C4-2B (cell line): ENCODE results near the gene ZNF385B.

Experiments used
- H3K27ac ChIP-seq: fragments of 450-650 bp; 2 replicates; pipeline ENCODE4 v1.5.1; 2017
- CTCF ChIP-seq: fragments of 450-650 bp; conservative IDR thresholded peaks from 2 replicates; pipeline ENCODE4 v1.5.1; 2017; ENCODE audit warnings: mild to moderate bottlenecking
- ZFX ChIP-seq: fragments of 450-650 bp; IDR thresholded peaks from 2 replicates; pipeline ENCODE4 v1.6.1; 2017

Gene ZNF385B

GRCh38 chr2:179437430-179437829 is 424.0 kb downstream of the ZNF385B start:
- no peak overlapping the region for H3K27ac ChIP-seq
- TF ChIP-seq ZFX (no peak), CTCF (no peak)

GRCh38 chr2:179435566-179435965 is 425.8 kb downstream of the ZNF385B start:
- TF ChIP-seq ZFX (no peak), CTCF (no peak)

GRCh38 chr2:179435000-179435399 is 426.4 kb downstream of the ZNF385B start:
- H3K27ac ChIP-seq: no peak overlapping the region

More at GRCh38 chr2:179435566-179435965, 425.8 kb downstream of the ZNF385B start:
- no peak overlapping the region for H3K27ac ChIP-seq

GRCh38 chr2:179434357-179434756 is 427.1 kb downstream of the ZNF385B start:
- no peak for TF ChIP-seq ZFX
- no peak for TF ChIP-seq CTCF
- H3K27ac ChIP-seq: no peak overlapping the region

More at GRCh38 chr2:179435000-179435399, 426.4 kb downstream of the ZNF385B start:
- TF ChIP-seq CTCF: no peak

- H3K27ac ChIP-seq: no peak overlapping the region
- no peak for TF ChIP-seq CTCF
- TF ChIP-seq ZFX: no peak
Observed at GRCh38 chr2:179432751-179433150, 428.7 kb downstream of the ZNF385B start.

GRCh38 chr2:179429597-179429996 is 431.8 kb downstream of the ZNF385B start:
- TF ChIP-seq ZFX (no peak), CTCF (no peak)

GRCh38 chr2:179429060-179429471 is 432.3 kb downstream of the ZNF385B start:
- TF ChIP-seq ZFX: no peak
- TF ChIP-seq CTCF: no peak
- H3K27ac ChIP-seq: no peak overlapping the region

More at GRCh38 chr2:179429597-179429996, 431.8 kb downstream of the ZNF385B start:
- H3K27ac ChIP-seq: no peak overlapping the region
